NCI-H1417 treated with DMSO at 0.1 percent for 48 hours (cell line): ENCODE measurements around the gene MYOZ2.
"Not testable (repeated sequence)": the region's sequence is repeated elsewhere in the genome, so short reads cannot be mapped to it uniquely, and the experiment has no call there.

Experiments used
- DNase-seq: peaks from one replicate; lab custom pipeline; 2025; lab: John Stamatoyannopoulos, UW

The MYOZ2 gene

GRCh38 chr4:119128148-119128547, 7.5 kb upstream of the MYOZ2 start:
- no peak for DNase-seq

GRCh38 chr4:119130365-119131065, 5.1 kb upstream of the MYOZ2 start:
- no peak for DNase-seq

- DNase-seq: no peak
Observed at GRCh38 chr4:119131164-119131563, 4.5 kb upstream of the MYOZ2 start.

GRCh38 chr4:119132306-119132705, 3.3 kb upstream of the MYOZ2 start:
- DNase-seq: no peak

- no peak for DNase-seq
Observed at GRCh38 chr4:119136546-119136945, 914 bp downstream of the MYOZ2 start.

- no peak for DNase-seq
Observed at GRCh38 chr4:119138046-119138445, 2.4 kb downstream of the MYOZ2 start.

- no peak for DNase-seq
Observed at GRCh38 chr4:119139311-119139710, 3.7 kb downstream of the MYOZ2 start.

GRCh38 chr4:119139822-119140252, 4.2 kb downstream of the MYOZ2 start:
- no peak for DNase-seq

- not testable (repeated sequence) for DNase-seq
Observed at GRCh38 chr4:119141283-119141682, 5.7 kb downstream of the MYOZ2 start.

GRCh38 chr4:119142833-119143232, 7.2 kb downstream of the MYOZ2 start:
- no peak for DNase-seq

GRCh38 chr4:119143341-119143740, 7.7 kb downstream of the MYOZ2 start:
- DNase-seq: not testable (repeated sequence)

- DNase-seq: no peak
Observed at GRCh38 chr4:119149110-119149509, 13.5 kb downstream of the MYOZ2 start.

- no peak for DNase-seq
Observed at GRCh38 chr4:119151161-119151560, 15.5 kb downstream of the MYOZ2 start.

- no peak for DNase-seq
Observed at GRCh38 chr4:119152741-119153140, 17.1 kb downstream of the MYOZ2 start.

GRCh38 chr4:119162174-119162573, 26.5 kb downstream of the MYOZ2 start:
- DNase-seq: no peak

- DNase-seq: no peak
Observed at GRCh38 chr4:119165767-119166166, 30.1 kb downstream of the MYOZ2 start.

- DNase-seq: no peak
Observed at GRCh38 chr4:119170195-119170594, 34.6 kb downstream of the MYOZ2 start.

- no peak for DNase-seq
Observed at GRCh38 chr4:119172223-119172622, 36.6 kb downstream of the MYOZ2 start.

- not testable (repeated sequence) for DNase-seq
Observed at GRCh38 chr4:119173729-119174361, 38.2 kb downstream of the MYOZ2 start.

- DNase-seq: no peak
Observed at GRCh38 chr4:119179011-119179410, 43.4 kb downstream of the MYOZ2 start.

- no peak for DNase-seq
Observed at GRCh38 chr4:119184128-119184527, 48.5 kb downstream of the MYOZ2 start.

GRCh38 chr4:119189638-119190037, 54.0 kb downstream of the MYOZ2 start:
- no peak for DNase-seq

- no peak for DNase-seq
Observed at GRCh38 chr4:119190354-119190753, 54.7 kb downstream of the MYOZ2 start.

- no peak for DNase-seq
Observed at GRCh38 chr4:119191505-119191904, 55.9 kb downstream of the MYOZ2 start.
